Left ventricle myocardium inferior (tissue), 1 donor: ENCODE results near the gene LTBP1. TPM values are rescaled to one million over a fixed set of nuclear protein-coding genes. Genes with fewer than 3 reads are reported as not detected.

Source experiments
- DNase-seq: peaks from one replicate; pipeline ENCODE4 v3.0.0-alpha.2; 2020
- H3K27ac ChIP-seq: fragments of 200-600 bp; replicated peaks from 2 replicates; pipeline ENCODE4 v1.8.0; 2021
- H3K27me3 ChIP-seq: fragments of 200-600 bp; 2 replicates; pipeline ENCODE4 v1.8.0; 2021; ENCODE audit warnings: low read depth
- H3K36me3 ChIP-seq: fragments of 200-600 bp; 2 replicates; pipeline ENCODE4 v1.8.0; 2021
- H3K4me1 ChIP-seq: fragments of 200-600 bp; 2 replicates; pipeline ENCODE4 v1.8.0; 2021
- H3K4me3 ChIP-seq: fragments of 200-600 bp; 2 replicates; pipeline ENCODE4 v1.8.0; 2021; ENCODE audit warnings: mild to moderate bottlenecking, moderate library complexity
- H3K9me3 ChIP-seq: fragments of 200-600 bp; replicated peaks from 2 replicates; pipeline ENCODE4 v1.8.0; 2021
- intact Hi-C: fragments of 100-400 bp; cut with micrococcal nuclease; formaldehyde crosslinking; loops from one replicate; pipeline ENCODE4 v1.11.0; 2022
- total RNA-seq: library from RNA; stranded (reverse); fragmentation: NEBNext Ultra II Directional; extraction: Animal tissue kit (Norgen Biotek cat#: 25700); gene quantifications from one replicate; pipeline ENCODE4 v1.2.1, GENCODE V29; 2021
- TF ChIP-seq, protein P1 (sequence below): fragments of 200-600 bp; IDR thresholded peaks from 2 replicates; pipeline ENCODE4 v1.8.0; 2021; ENCODE audit warnings: antibody characterized with exemption, mild to moderate bottlenecking, borderline replicate concordance
- donor health status: DM: no; HTN: yes; CAD: no; lungs with severe emphysema.

LTBP1 gene
- total RNA-seq, 1 donor from 2014 or later = 88.9 TPM

DNA sequence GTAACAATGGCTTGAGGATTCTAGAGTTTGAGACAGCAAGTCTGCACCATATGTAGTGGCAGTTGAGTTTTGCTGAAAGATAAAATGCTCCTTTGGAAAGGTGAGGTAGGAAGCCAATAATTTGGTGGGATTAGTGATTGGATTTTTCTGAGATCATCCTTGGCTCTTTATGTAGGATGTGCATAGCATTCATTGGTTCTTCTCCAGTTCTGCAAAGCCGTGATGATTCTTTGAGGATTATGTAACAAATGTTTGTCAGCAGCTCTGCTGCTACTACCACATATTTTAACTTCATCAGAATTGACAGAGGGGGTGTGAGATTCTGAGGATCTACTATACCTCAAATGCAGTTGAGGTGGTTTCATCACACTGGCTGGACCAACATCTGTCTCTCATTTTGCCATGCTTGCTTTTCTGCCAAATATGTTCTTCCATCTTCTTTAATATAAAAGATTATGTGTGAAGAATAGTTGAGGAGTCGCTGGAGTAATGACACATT is 340.8 kb downstream of the LTBP1 start:
- intact Hi-C loops = no loop called here
- H3K36me3 ChIP-seq = peaks cover 26% of the 10 kb centered on the region
- H3K27ac ChIP-seq = no peak overlapping the region
- H3K4me3 ChIP-seq = no peak overlapping the region
- TF ChIP-seq, protein P1, sequence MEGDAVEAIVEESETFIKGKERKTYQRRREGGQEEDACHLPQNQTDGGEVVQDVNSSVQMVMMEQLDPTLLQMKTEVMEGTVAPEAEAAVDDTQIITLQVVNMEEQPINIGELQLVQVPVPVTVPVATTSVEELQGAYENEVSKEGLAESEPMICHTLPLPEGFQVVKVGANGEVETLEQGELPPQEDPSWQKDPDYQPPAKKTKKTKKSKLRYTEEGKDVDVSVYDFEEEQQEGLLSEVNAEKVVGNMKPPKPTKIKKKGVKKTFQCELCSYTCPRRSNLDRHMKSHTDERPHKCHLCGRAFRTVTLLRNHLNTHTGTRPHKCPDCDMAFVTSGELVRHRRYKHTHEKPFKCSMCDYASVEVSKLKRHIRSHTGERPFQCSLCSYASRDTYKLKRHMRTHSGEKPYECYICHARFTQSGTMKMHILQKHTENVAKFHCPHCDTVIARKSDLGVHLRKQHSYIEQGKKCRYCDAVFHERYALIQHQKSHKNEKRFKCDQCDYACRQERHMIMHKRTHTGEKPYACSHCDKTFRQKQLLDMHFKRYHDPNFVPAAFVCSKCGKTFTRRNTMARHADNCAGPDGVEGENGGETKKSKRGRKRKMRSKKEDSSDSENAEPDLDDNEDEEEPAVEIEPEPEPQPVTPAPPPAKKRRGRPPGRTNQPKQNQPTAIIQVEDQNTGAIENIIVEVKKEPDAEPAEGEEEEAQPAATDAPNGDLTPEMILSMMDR = no peak
- peaks cover 26% of the 10 kb centered on the region for H3K4me1 ChIP-seq
- no peaks in the 10 kb centered on the region for H3K27me3 ChIP-seq
- no peak for DNase-seq
- H3K9me3 ChIP-seq = no peaks in the 10 kb centered on the region

DNA sequence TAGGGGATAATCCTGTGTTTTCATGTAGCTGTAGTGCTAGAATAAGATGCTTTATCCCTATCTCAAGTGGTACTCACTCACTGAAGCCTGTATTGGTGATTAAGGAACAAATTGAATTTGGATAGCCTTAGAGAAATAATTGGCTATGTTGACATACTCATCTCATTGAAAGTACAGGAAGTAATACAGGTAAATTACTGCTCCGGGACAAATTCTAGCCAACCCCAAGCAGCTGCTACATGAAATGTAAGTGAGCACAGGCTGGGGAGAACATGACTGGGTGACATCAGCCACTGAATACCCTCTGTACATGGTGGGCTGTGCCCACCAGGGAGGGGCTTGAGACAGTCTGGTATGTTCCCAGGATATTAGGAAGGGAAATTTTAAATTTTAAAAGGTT is 341.3 kb downstream of the LTBP1 start:
- intact Hi-C loops = no loop called here
- peaks cover 27% of the 10 kb centered on the region for H3K36me3 ChIP-seq
- TF ChIP-seq, protein P1 = no peak
- DNase-seq = no peak
- H3K27ac ChIP-seq = no peak overlapping the region
- peaks cover 31% of the 10 kb centered on the region for H3K4me1 ChIP-seq
- H3K9me3 ChIP-seq = no peaks in the 10 kb centered on the region
- H3K4me3 ChIP-seq = no peak overlapping the region
- no peaks in the 10 kb centered on the region for H3K27me3 ChIP-seq

DNA sequence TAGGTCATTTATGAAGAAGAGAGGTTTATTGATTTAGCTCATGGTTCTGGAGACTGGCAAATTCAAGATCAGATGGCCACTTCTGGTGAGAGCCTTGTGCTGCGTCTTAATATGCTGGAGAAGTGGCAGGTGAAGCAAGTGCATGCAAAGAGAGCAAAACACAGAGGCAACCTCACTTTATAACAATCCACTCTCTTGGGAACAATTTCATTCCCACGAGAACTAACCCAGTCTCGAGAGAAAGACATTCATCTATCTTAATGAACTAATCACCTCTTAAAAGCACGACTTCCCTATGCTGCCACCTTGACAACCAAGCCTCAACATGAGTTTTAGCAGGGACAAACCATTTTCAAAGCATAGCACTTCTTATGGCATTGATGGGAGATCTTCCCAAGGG is 343.2 kb downstream of the LTBP1 start:
- TF ChIP-seq, protein P1 = no peak
- no peak overlapping the region for H3K4me3 ChIP-seq
- no peaks in the 10 kb centered on the region for H3K9me3 ChIP-seq
- DNase-seq = no peak
- no peaks in the 10 kb centered on the region for H3K27me3 ChIP-seq
- peaks cover 38% of the 10 kb centered on the region for H3K4me1 ChIP-seq
- intact Hi-C loops = no loop called here
- H3K27ac ChIP-seq = peak overlapping the region; percentile 52
- peaks cover 13% of the 10 kb centered on the region for H3K36me3 ChIP-seq

DNA sequence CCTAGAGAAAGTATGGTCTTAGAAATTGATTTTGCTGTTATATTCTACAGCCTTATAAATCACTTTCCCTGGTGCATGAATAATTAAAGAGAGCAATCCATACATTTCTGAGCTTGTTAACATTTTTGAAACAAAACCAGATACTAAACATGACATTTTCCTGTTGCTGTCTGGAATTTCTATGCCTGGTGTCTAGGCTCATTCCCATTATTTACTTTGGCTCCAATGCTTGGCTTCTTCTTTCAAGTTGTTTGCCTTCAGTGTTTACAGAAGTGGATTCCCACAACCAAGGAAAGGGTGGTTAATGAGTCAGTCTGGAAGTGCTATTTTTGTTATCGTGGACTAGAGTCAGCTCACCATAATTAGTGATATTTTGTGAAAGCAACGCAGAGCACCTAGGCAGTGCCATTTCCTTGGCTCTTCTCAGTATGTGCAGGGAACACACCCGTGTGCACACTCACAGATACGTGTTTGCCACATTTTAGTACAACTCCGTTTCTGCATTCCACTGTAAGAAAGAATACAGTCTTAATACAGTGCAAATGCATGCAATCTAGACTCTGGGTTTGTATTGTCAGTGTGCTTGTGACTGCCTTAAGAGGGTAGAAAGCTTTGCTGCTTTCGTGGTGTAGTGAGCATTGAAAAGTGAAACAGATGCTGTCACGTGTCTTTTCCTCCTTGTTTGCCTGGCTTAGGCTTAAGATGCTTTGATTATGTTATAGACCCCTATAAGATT is 344.7 kb downstream of the LTBP1 start:
- peaks cover 13% of the 10 kb centered on the region for H3K36me3 ChIP-seq

DNA sequence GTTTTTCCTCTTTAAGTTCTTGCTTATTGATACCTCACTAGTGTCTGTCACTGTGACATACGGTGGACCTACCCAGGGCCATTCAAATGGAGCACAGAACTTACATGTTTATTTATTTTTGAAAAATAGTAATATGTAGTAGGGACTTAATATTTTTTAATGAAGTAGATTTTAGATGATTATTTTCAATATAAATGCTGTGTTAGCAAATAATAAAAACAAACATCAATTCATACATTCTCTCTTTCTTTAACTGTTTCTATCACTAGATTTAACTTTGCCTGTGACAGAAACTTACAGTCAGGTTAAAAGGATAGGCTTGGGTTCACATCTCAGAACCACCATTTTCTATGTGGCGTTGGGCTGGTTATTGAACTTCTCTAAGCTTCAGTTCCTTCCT is 345.3 kb downstream of the LTBP1 start:
- TF ChIP-seq, protein P1 = no peak
- H3K4me3 ChIP-seq = peak overlapping the region; percentile 28
- no peak for DNase-seq
- peaks cover 13% of the 10 kb centered on the region for H3K36me3 ChIP-seq
- H3K27me3 ChIP-seq = no peaks in the 10 kb centered on the region
- H3K9me3 ChIP-seq = no peaks in the 10 kb centered on the region
- peak overlapping the region; percentile 52 for H3K27ac ChIP-seq
- intact Hi-C loops = no loop called here
- H3K4me1 ChIP-seq = peaks cover 47% of the 10 kb centered on the region

More for the DNA sequence above, 344.7 kb downstream of the LTBP1 start:
- TF ChIP-seq, protein P1 = no peak
- H3K4me3 ChIP-seq = peak overlapping the region; percentile 28
- H3K9me3 ChIP-seq = no peaks in the 10 kb centered on the region
- DNase-seq = no peak
- intact Hi-C loops = no loop called here
- H3K27me3 ChIP-seq = no peaks in the 10 kb centered on the region
- H3K4me1 ChIP-seq = peaks cover 40% of the 10 kb centered on the region
- H3K27ac ChIP-seq = peak overlapping the region; percentile 52
